Ecto neural progenitor cell (in vitro differentiated cells): ENCODE measurements around the gene TIRAP.

Experiments used
- DNase-seq: peaks from one replicate; pipeline ENCODE4 v3.0.0-alpha.2; 2018; ENCODE audit warnings: low spot score

The TIRAP gene

GRCh38 chr11:126322996-126323395 is 40.1 kb downstream of the TIRAP start:
- DNase-seq = no peak

GRCh38 chr11:126327281-126328000 is 44.5 kb downstream of the TIRAP start:
- no peak for DNase-seq

- no peak for DNase-seq
Observed at GRCh38 chr11:126328001-126328390, 45.1 kb downstream of the TIRAP start.

GRCh38 chr11:126328444-126328843 is 45.6 kb downstream of the TIRAP start:
- DNase-seq = no peak

GRCh38 chr11:126328938-126329643 is 46.2 kb downstream of the TIRAP start:
- DNase-seq = no peak

GRCh38 chr11:126329644-126330211 is 46.8 kb downstream of the TIRAP start:
- no peak for DNase-seq

GRCh38 chr11:126331286-126331685 is 48.4 kb downstream of the TIRAP start:
- no peak for DNase-seq

- no peak for DNase-seq
Observed at GRCh38 chr11:126332221-126332711, 49.4 kb downstream of the TIRAP start.

- DNase-seq = no peak
Observed at GRCh38 chr11:126333142-126333541, 50.2 kb downstream of the TIRAP start.

- no peak for DNase-seq
Observed at GRCh38 chr11:126334659-126335462, 52.0 kb downstream of the TIRAP start.

GRCh38 chr11:126335463-126335760 is 52.5 kb downstream of the TIRAP start:
- DNase-seq = no peak

GRCh38 chr11:126336138-126336541 is 53.2 kb downstream of the TIRAP start:
- DNase-seq = no peak

GRCh38 chr11:126336671-126337101 is 53.8 kb downstream of the TIRAP start:
- DNase-seq = no peak

GRCh38 chr11:126337126-126337473 is 54.2 kb downstream of the TIRAP start:
- no peak for DNase-seq

- no peak for DNase-seq
Observed at GRCh38 chr11:126337474-126338241, 54.8 kb downstream of the TIRAP start.

GRCh38 chr11:126338346-126339055 is 55.6 kb downstream of the TIRAP start:
- DNase-seq = no peak

- no peak for DNase-seq
Observed at GRCh38 chr11:126339073-126339862, 56.4 kb downstream of the TIRAP start.

GRCh38 chr11:126339863-126340434 is 57.1 kb downstream of the TIRAP start:
- DNase-seq = no peak

GRCh38 chr11:126340960-126341606 is 58.2 kb downstream of the TIRAP start:
- no peak for DNase-seq
